Melanocyte of skin (primary cell): ENCODE results near the gene TAAR1. TPM values are rescaled to one million over a fixed set of nuclear protein-coding genes. Genes with fewer than 3 reads are reported as not detected.

ENCODE experiments used
- total RNA-seq, 2 donors: library from RNA; depleted of rRNA; stranded (reverse); fragments of >200 nt; gene quantifications; 2 replicates each; pipeline ENCODE4 v1.2.3, GENCODE V29; 2012

The TAAR1 gene, protein sequence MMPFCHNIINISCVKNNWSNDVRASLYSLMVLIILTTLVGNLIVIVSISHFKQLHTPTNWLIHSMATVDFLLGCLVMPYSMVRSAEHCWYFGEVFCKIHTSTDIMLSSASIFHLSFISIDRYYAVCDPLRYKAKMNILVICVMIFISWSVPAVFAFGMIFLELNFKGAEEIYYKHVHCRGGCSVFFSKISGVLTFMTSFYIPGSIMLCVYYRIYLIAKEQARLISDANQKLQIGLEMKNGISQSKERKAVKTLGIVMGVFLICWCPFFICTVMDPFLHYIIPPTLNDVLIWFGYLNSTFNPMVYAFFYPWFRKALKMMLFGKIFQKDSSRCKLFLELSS
- total RNA-seq = not detected

DNA sequence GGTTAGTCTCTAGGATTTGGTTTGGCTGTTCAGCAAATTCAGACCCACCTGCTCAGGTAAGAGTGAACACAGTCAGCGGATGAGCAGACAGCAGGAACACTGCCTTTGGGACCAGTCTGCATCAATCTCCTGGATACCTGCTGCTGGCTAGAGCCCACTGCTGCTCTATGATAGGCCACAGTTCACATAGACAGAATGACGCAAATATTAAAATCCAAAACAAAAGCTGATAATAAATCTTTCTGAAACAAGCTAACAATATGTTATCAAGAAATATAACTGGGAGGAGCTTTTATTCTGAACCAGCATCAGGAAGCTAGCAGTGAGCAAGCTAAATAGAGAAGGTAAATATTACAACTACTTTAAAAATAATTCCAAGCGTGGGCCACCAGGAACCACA, at the start of gene TAAR1:
TAAR1 (minus strand) TSS at position 101 of the 400 bp plus-strand sequence. CDS start 13,179 bp downstream, outside the sequence.

DNA sequence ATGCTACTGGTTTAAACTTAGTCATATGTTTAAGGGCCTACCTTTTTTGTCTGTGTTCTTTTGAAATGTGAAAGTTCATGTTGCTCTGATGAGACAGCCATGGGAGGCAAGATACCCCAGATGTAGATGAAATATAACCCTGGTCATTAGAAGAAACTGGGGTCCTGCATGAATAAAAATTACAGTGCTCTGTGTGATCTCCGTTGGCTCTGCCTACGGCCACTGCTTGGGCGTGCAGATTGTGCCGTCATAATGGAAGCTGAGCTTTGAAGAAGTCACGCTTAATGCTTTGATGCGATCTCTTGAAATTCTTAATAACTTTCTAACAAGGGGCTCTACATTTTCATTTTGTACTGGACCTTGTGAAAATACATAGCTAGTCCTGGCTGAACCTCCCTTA, 34.8 kb downstream of the TAAR1 start, which contains the start of gene TAAR2:
TAAR2 (minus strand) TSS at position 101 of the 400 bp plus-strand sequence; CDS start at position 101, 0 bp downstream.

Other genes with a start within 250 kb of the TAAR1 start
- 10 to 100 TPM; 67.3 to 92.9 TPM for gene STX7, start 146.1 kb downstream of the TAAR1 start, total RNA-seq
- not detected for gene TAAR9, start 120.9 kb downstream of the TAAR1 start, total RNA-seq
- not detected for gene TAAR8, start 106.5 kb downstream of the TAAR1 start, total RNA-seq
- not detected for gene TAAR6, start 88.9 kb downstream of the TAAR1 start, total RNA-seq
- gene TAAR5, start 69.4 kb downstream of the TAAR1 start, total RNA-seq = not detected
- gene TAAR2, start 34.9 kb downstream of the TAAR1 start, total RNA-seq = not detected
- not detected for gene VNN1, start 54.9 kb upstream of the TAAR1 start, total RNA-seq
- not detected for gene VNN2, start 98.7 kb upstream of the TAAR1 start, total RNA-seq
- gene SLC18B1, start 139.5 kb upstream of the TAAR1 start, total RNA-seq = 100 to 1,000 TPM; 116 to 134 TPM
- 1,000 to 10,000 TPM in 1 of 2 donors, 100 to 1,000 TPM in 1; 507 to 1,099 TPM for gene RPS12, start 155.4 kb upstream of the TAAR1 start, total RNA-seq